GM12878 (cell line): ENCODE data around the gene ZFPM1. TPM values are rescaled to one million over a fixed set of nuclear protein-coding genes. Genes with fewer than 3 reads are reported as not detected.

ENCODE experiments used
- ATAC-seq: fragments of 200-7000 bp; cut with Tn5 transposase; 3 replicates; pipeline ENCODE4 v1.9.1; 2020; ENCODE audit warnings: mild to moderate bottlenecking, moderate library complexity
- BruUV-seq: library from RNA; stranded (reverse); fragments of 400-500 nt; replicated peaks from 2 replicates; lab custom pipeline; 2021; lab: Mats Ljungman, UMichigan
- CTCF ChIA-PET: fragments of 300-600 bp; sonication (Branson Sonifier 250); formaldehyde crosslinking; extraction: SDS; loops from one replicate; lab custom pipeline; 2021; ENCODE audit warnings: inconsistent platforms; lab: Yijun Ruan, JAX
- POLR2A ChIA-PET: fragments of 350-600 bp; formaldehyde crosslinking; extraction: SDS; loops from one replicate; lab custom pipeline; 2021; ENCODE audit warnings: inconsistent platforms; lab: Charles Lee
- RAD21 ChIA-PET: fragments of 300-600 bp; sonication (Branson Sonifier 250); formaldehyde crosslinking; loops from one replicate; lab custom pipeline; 2023; ENCODE audit warnings: antibody characterized with exemption; ENCODE audit not compliant: unreplicated experiment; lab: Charles Lee
- SMC1A ChIA-PET: fragments of 300-600 bp; sonication (Branson Sonifier 250); formaldehyde crosslinking; loops from one replicate; lab custom pipeline; 2023; ENCODE audit not compliant: unreplicated experiment, uncharacterized antibody; lab: Charles Lee
- DNase-seq: peaks from one replicate; pipeline ENCODE4 v3.0.0-alpha.2; 2011; ENCODE audit warnings: low read depth, low spot score
- FAIRE-seq: peaks from 3 replicates; lab custom pipeline; 2011; peaks lifted over from hg19 to GRCh38; lab: Jason Lieb, UNC
- H2AFZ ChIP-seq: 2 replicates; pipeline ENCODE4 v1.6.0; 2011; ENCODE audit warnings: low read depth, low read length, control low read depth; ENCODE audit not compliant: control insufficient read depth
- H3K27ac ChIP-seq: 2 replicates; pipeline ENCODE4 v1.5.1; 2011; ENCODE audit warnings: control low read depth; ENCODE audit not compliant: control insufficient read depth, insufficient read depth
- H3K27me3 ChIP-seq, 2 experiments: replicated peaks in 1 of 2; 2 replicates each; pipeline versions ENCODE4 v1.6.0 to v1.6.1; 2011; ENCODE audit warnings: low read length in 1 of 2; ENCODE audit not compliant: control insufficient read depth in 2 of 2, insufficient read depth in 2 of 2
- H3K36me3 ChIP-seq, 2 experiments: 2 replicates each; pipeline ENCODE4 v1.5.1; 2011; ENCODE audit warnings: low read length in 1 of 2; ENCODE audit not compliant: control insufficient read depth in 2 of 2, insufficient read depth in 2 of 2
- H3K4me1 ChIP-seq: 2 replicates; pipeline ENCODE4 v1.6.1; 2011; ENCODE audit warnings: mild to moderate bottlenecking, low read length, moderate library complexity, mixed read lengths; ENCODE audit not compliant: control insufficient read depth, insufficient read depth
- H3K4me2 ChIP-seq: 2 replicates; pipeline ENCODE4 v1.6.0; 2011; ENCODE audit warnings: control low read depth; ENCODE audit not compliant: control insufficient read depth, insufficient read depth
- H3K4me3 ChIP-seq: fragments of 200-600 bp; sonication (generic); 2 replicates; pipeline ENCODE4 v1.5.1; 2016
- H3K79me2 ChIP-seq: 2 replicates; pipeline ENCODE4 v1.6.0; 2011; ENCODE audit warnings: low read length; ENCODE audit not compliant: control insufficient read depth, insufficient read depth
- H3K9ac ChIP-seq: 2 replicates; pipeline ENCODE4 v1.8.0; 2011; ENCODE audit warnings: low read length, control low read depth, mixed read lengths; ENCODE audit not compliant: control insufficient read depth, insufficient read depth
- H3K9me3 ChIP-seq: replicated peaks from 3 replicates; pipeline ENCODE4 v1.5.1; 2011; ENCODE audit warnings: mild to moderate bottlenecking, low read length; ENCODE audit not compliant: control insufficient read depth, insufficient read depth
- H4K20me1 ChIP-seq: 2 replicates; pipeline ENCODE4 v1.6.0; 2011; ENCODE audit not compliant: control insufficient read depth, insufficient read depth
- BACH1 ChIP-seq: fragments of 450-650 bp; IDR thresholded peaks from 2 replicates; pipeline ENCODE4 v1.6.1; 2017; ENCODE audit warnings: mild to moderate bottlenecking, borderline replicate concordance
- FOXM1 ChIP-seq: IDR thresholded peaks from 2 replicates; pipeline ENCODE4 v1.6.1; 2012; ENCODE audit warnings: low read depth, mild to moderate bottlenecking, inconsistent platforms, low read length, moderate library complexity
- KDM1A ChIP-seq: fragments of 200-600 bp; sonication (generic); IDR thresholded peaks from 2 replicates; pipeline ENCODE4 v1.6.1; 2016; ENCODE audit warnings: borderline replicate concordance
- MAX ChIP-seq: IDR thresholded peaks from 2 replicates; pipeline ENCODE4 v1.6.1; 2012; ENCODE audit warnings: low read depth, low read length, improper control_type of control experiment
- SMAD1 ChIP-seq: fragments of 450-650 bp; IDR thresholded peaks from 2 replicates; pipeline ENCODE4 v1.6.1; 2018; ENCODE audit warnings: mild to moderate bottlenecking, low read depth; ENCODE audit not compliant: partially characterized antibody
- SMARCA5 ChIP-seq: fragments of 450-650 bp; IDR thresholded peaks from 2 replicates; pipeline ENCODE4 v1.6.1; 2017; ENCODE audit warnings: mild to moderate bottlenecking
- TBL1XR1 ChIP-seq: IDR thresholded peaks from 2 replicates; pipeline ENCODE4 v1.6.1; 2012; ENCODE audit warnings: low read depth, low read length, improper control_type of control experiment
- WGBS: methylation state at CpG from one replicate; pipeline ENCODE4 v1.1.6; 2016; ENCODE audit warnings: low lambda C conversion rate; ENCODE audit not compliant: insufficient replicate concordance, insufficient coverage; ENCODE audit errors: missing lambda C conversion rate; 5-methylcytosine and 5-hydroxymethylcytosine counted together
- in situ Hi-C: fragments of 300-500 bp; cut with MboI; formaldehyde crosslinking; loops from 9 replicates; pipeline ENCODE4 v1.14.3; 2018; ENCODE audit warnings: mixed read lengths
- intact Hi-C: fragments of 100-400 bp; cut with micrococcal nuclease; formaldehyde crosslinking; loops from one replicate; pipeline ENCODE4 v1.14.2; 2022; ENCODE audit not compliant: unreplicated experiment
- polyA plus RNA-seq, 11 experiments: library from polyadenylated mRNA; depleted of rRNA in 4 of 11; unstranded in 6 of 11; stranded (reverse) in 5 of 11; fragments of >200 nt; fragmentation: Nextera tagmentation in 4 of 11; fragmentation: Illumina TruSeq in 1 of 11; extraction: Ambion mirVana in 4 of 11; extraction: Trizol in 1 of 11; gene quantifications; 1 replicate in 1 of 11; 2 replicates in 10 of 11; pipeline versions ENCODE4 v1.2.1 to v1.2.3, GENCODE V29; 2011 to 2016; ENCODE audit warnings: inconsistent platforms in 2 of 11, missing spikeins in 2 of 11, low read depth in 1 of 11
- total RNA-seq, 4 experiments: library from RNA; depleted of rRNA in 3 of 4; stranded (reverse); fragments of >200 nt in 3 of 4; fragmentation: Illumina TruSeq in 1 of 4; extraction: Trizol in 1 of 4; gene quantifications; 2 replicates each; pipeline versions ENCODE4 v1.2.1 to v1.2.3, GENCODE V29; 2013 to 2021

Gene ZFPM1
- total and polyA plus RNA-seq, 10 of the 15 experiments (the other 5 are each of a cell fraction or from before 2014, with no cell fraction given), result 0.02 to 5.1 (median 0.30) TPM

GRCh38 chr16:88553739-88554138, 100.7 kb downstream of the ZFPM1 start:
- H3K4me1 ChIP-seq, result peaks cover 8% of the 10 kb centered on the region
- no peak overlapping the region for H3K9ac ChIP-seq
- POLR2A ChIA-PET, result interaction anchor here (0.7 kb wide), 1 partner anchor 812 kb away, joined by 3 read pairs; no protein-coding TSS in a partner anchor
- no TSS peak for BruUV-seq
- in situ Hi-C loops, result no loop called here
- RAD21 ChIA-PET, result no interaction called here
- H3K27ac ChIP-seq, result no peak overlapping the region
- H3K36me3 ChIP-seq, result no peaks in the 10 kb centered on the region
- no peak overlapping the region for H3K4me2 ChIP-seq
- no peaks in the 10 kb centered on the region for H3K79me2 ChIP-seq
- no peak for DNase-seq
- peaks cover 3% of the 10 kb centered on the region; the same call in 2 of the 3 replicates for H3K9me3 ChIP-seq
- no peak for FAIRE-seq
- intact Hi-C loops, result no loop called here
- TF ChIP-seq SMAD1 (no peak), SMARCA5 (no peak), KDM1A (no peak), FOXM1 (no peak)
- no peaks in the 10 kb centered on the region for H4K20me1 ChIP-seq
- 72% methylated on average over 16 of the region's 16 CpGs for WGBS
- CTCF ChIA-PET, result no interaction called here
- H3K4me3 ChIP-seq, result no peak overlapping the region
- ATAC-seq, result no peak
- H2AFZ ChIP-seq, result no peak overlapping the region
- SMC1A ChIA-PET, result no interaction called here
- no peaks in the 10 kb centered on the region; a peak in 1 of 4 replicates for H3K27me3 ChIP-seq

DNA sequence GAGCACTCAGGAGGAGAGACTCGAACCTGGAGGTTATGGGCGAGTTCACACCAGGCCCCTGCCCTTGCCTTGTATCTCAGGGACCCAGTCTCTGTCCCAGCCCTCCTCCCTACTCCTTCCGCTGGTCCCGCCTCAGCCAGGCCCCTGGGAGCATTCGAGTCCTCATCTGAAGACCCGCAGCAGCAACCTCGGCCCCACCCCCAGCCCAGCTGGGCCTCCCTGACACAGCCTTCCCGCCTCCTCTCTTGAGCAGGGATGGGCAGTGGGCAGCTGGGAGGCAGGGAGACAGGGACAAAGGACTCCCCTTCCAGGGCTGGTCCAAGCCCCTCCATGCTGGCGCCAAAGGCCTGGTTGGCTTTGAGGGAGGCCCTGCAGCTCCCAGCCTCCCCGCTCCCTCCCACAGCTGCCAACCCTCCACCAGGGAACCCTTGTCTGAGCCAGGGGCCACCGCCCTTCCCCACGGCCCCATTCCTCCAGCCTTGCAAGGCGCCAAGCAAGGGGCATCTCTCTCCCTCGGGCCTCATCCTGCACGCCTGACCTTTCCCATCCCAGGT, 101.7 kb downstream of the ZFPM1 start:
- Histone ChIP-seq H3K4me1 (peaks cover 8% of the 10 kb centered on the region), H3K79me2 (no peaks in the 10 kb centered on the region), H3K27ac (no peak overlapping the region), H3K9me3 (peaks cover 3% of the 10 kb centered on the region; the same call in 2 of the 3 replicates), H3K27me3 (no peaks in the 10 kb centered on the region; a peak in 1 of 4 replicates), H3K4me3 (no peak overlapping the region), H3K4me2 (no peak overlapping the region), H3K36me3 (no peaks in the 10 kb centered on the region), H2AFZ (no peak overlapping the region), H4K20me1 (no peaks in the 10 kb centered on the region), H3K9ac (no peak overlapping the region)
- FAIRE-seq (no peak), ATAC-seq (no peak), DNase-seq (no peak)
- no peak for TF ChIP-seq MAX
- TF ChIP-seq TBL1XR1, result no peak
- no peak for TF ChIP-seq BACH1
- SMC1A ChIA-PET, result no interaction called here
- CTCF ChIA-PET, result no interaction called here
- in situ Hi-C loops (no loop called here), intact Hi-C loops (no loop called here)
- POLR2A ChIA-PET, result no interaction called here
- WGBS, result 54% methylated on average over 15 of the region's 15 CpGs
- RAD21 ChIA-PET, result no interaction called here
- no TSS peak for BruUV-seq
